ENCODE results near the gene VDR.
A peak's percentile ranks its signal among the peaks of the same experiment; 100 is the strongest.

The VDR gene

DNA sequence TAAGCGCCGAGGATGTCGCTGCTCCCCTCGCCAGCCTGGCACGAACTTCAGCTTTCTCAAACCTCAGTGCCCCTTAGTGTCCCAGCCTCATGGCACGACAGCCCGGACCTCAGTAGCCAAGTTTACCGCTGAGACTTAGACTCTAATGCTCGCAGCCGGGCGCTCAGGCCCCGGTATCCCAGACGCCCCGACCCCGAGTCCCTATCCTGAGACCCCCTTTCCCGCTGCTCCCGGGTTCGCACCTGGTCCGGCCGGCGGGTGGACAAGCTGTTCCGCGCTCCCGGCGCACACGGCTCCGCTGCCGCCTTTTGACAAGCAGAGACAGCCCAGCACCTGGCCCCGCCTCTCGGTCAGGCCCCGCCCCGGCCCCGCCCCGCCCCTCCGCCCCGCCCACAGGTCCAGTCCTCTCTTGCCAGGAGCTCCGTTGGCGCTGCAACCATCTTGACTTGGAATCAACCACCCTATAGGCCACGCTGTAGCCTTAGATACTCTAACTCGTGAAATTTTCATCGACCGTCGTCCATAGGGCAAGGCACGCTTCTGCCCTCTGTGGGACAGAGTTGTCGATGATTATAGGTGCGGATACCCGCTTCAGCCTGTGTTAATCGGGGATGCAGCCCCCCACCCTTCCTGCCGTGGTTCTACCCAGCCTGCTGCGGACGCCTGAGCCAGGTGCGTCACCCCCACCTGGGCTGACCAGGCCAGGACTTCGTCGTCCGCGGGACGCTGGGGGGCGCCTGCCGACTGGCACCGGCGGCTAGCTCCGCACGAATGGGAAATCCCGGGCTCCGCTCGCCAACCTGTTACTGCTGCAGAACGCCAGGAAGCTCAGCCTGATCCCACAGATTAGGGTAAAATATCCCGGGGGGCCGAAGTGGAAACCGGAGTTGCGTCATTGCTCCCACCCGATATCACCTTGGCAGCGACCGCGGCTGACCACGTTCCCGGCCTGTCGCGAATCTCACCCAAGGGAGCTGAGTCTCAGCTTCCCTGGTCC lies at the start of gene VDR:
Gene VDR (minus strand): TSS at position 282 of the 997 bp plus-strand sequence. CDS start 25,881 bp downstream, outside the sequence.
- TF ChIP-seq, protein P1, sequence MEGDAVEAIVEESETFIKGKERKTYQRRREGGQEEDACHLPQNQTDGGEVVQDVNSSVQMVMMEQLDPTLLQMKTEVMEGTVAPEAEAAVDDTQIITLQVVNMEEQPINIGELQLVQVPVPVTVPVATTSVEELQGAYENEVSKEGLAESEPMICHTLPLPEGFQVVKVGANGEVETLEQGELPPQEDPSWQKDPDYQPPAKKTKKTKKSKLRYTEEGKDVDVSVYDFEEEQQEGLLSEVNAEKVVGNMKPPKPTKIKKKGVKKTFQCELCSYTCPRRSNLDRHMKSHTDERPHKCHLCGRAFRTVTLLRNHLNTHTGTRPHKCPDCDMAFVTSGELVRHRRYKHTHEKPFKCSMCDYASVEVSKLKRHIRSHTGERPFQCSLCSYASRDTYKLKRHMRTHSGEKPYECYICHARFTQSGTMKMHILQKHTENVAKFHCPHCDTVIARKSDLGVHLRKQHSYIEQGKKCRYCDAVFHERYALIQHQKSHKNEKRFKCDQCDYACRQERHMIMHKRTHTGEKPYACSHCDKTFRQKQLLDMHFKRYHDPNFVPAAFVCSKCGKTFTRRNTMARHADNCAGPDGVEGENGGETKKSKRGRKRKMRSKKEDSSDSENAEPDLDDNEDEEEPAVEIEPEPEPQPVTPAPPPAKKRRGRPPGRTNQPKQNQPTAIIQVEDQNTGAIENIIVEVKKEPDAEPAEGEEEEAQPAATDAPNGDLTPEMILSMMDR (IDR thresholded peaks at IDR 0.05; ENCODE audit: extremely low read depth, missing control alignments): peak; percentile 23
- DNase-seq (ENCODE audit: low spot score): peak; percentile 91

DNA sequence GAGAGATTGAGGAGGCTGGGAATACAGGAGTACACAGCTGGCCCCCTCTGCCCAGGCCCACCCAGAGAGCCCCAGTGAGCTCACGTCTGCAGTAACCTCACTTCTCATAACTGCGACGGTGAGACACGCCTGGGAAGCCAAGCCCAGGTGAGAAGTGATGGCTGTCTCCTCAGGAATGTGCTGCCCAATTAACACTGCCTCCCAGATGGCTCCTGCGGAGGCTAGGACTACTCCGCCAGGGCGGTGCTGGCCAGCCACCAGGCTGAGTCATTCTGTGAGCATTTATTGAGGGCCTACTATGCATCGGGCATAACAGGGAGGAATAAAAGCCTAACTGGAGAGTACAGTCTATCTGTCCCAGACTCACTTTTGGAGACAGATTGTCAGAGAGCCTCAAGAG lies 49.3 kb upstream of the VDR start:
- DNase-seq (ENCODE audit: low spot score): no peak
- TF ChIP-seq, protein P1 (IDR thresholded peaks at IDR 0.05; ENCODE audit: extremely low read depth, missing control alignments): no peak

DNA sequence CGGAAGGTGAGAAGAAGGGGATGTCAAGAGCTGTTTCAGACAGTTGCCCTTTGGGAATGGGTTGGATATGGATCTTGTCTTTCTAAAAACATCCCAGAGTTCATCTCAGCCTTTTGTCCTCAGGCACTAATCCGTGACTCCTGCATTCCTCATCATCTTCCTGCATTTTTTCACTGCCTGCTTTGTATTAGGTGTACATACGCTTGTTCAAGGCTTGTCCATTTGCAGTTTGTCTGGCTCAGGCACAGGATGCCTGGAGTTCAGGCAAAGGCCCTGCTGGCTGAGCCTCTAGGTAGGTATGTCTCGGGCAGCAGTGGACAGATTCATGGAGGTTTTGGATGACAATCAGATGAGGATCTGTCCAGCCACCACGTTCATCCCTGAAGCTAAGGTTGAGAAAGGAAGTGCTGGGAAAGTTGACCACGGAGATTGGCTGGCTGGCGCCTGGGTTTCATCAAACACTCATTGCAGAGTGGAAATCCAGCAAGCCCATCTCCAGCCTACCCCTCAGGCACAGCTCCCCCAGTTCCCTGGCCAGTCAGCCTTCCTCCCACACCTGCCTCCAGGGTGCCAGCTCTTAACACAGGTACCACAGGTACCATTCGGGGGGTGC lies 46.2 kb upstream of the VDR start:
- no peak for DNase-seq (ENCODE audit: low spot score)
- TF ChIP-seq, protein P1 (IDR thresholded peaks at IDR 0.05; ENCODE audit: extremely low read depth, missing control alignments): no peak

DNA sequence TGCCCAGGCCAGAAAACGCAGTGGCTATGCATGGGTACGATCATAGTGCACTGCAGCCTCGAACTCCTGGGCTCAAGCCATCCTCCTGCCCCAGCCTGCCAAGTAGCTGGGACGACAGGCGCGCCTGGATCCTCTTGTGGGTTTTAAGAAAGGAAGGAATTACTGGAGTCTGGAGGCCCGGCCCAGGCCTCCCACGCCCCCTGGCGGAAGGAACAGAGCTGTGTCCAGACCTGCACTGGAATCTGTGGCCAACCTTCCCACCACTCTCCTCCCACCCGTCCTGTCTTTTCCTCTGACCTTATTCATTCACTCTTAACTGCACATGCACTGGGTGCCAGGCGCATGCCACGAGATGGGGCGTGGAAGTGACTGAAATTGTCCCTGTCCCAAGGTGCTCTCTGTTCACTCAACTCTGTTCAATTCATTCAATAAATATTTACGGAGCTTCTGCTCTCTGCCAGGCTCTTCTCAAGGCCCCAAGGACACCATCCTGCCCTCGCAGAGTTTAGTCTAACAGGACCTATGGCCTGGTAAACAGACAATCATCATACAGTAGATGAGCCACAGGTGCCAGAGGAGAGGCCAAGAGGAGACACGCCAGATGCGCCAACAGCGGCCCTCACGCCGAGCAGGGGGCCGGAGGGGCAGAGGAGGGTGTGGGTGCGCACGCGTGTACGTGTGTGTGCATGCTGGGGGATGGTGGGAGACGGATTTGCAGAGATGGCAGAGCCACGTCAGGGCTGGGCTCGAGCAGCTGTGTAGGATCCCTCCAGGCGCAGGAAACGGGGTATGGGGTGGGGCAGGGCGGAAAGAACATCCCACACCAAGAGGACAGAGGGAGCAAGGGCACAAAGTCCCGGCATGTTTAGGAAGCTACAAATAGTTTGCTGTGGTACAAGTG lies 44.9 kb upstream of the VDR start:
- DNase-seq (ENCODE audit: low spot score): peak; percentile 85
- TF ChIP-seq, protein P1 (IDR thresholded peaks at IDR 0.05; ENCODE audit: extremely low read depth, missing control alignments): peak; percentile 62

DNA sequence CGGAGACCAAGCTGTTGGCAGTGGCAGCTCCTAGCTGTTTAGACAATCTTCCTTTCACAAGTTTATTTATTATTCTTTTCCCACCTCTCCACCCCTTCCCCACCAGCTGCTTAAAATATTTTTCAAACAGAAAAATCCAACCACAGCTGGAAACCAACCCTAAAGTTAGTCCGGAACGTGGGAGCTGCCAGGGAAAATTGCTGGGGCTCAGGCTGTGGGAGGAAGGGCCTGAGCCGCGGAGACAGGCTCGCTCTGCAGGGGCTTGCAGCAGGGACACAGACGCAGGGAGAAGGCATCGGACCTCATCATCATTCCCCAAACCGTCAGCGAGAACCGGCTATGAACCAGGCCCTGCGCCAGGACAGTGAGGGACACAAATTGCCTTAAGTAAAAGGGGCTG lies 42.5 kb upstream of the VDR start:
- TF ChIP-seq, protein P1 (IDR thresholded peaks at IDR 0.05; ENCODE audit: extremely low read depth, missing control alignments): no peak
- DNase-seq (ENCODE audit: low spot score): no peak

DNA sequence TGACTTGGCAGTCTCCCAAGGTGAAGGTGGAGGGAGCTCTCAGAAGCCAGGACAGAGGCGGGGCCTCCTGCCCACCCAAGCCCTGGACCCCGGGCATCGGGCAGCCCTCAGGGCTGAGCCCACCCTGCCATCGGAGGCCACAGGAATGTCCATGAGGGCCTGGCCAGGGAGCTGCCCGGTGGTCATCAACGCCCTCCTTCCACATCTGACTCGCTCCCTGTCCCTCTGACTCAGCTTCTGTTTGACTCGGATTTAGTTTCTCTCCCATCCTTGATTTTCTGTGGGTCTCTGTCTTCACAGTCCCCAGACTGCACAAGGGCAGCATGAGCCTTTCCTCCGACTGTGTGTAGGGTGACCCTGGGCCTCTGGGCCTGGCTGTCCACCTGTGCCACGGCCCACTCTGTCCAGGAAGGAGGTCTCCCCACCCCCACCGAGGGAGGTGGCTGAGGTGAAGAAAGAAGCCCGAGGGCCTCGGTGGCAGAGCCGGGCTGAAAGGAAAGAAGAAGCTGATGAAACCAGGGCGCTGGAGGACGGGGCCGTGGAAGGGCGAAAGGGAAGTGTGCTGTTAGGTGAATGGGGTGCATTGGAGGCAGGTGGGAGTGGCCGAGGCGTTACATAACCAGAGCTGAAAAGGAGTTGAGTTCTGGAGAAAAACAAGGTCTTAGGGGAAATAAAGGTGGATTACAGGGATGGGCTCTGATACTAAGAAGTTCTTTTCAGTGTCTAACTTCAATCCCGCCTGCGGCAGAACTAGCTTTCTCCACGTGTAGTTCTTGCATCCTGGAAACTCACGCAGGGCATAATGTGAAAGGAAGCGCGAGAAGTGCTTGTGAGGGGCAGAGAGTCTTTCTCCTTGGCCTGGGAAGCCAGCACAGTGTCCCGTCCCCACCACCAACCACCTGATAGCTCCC lies 41.9 kb upstream of the VDR start:
- TF ChIP-seq, protein P1 (IDR thresholded peaks at IDR 0.05; ENCODE audit: extremely low read depth, missing control alignments): no peak
- no peak for DNase-seq (ENCODE audit: low spot score)
